Astrocyte (in vitro differentiated cells and primary cell): Measurements from ENCODE around the gene CDHR4. TPM values are rescaled to one million over a fixed set of nuclear protein-coding genes. Genes with fewer than 3 reads are reported as not detected.

Experiments used
- DNase-seq: peaks from one replicate; pipeline ENCODE4 v3.0.0-alpha.2; 2010; ENCODE audit warnings: low read depth
- FAIRE-seq: peaks from 2 replicates; lab custom pipeline; 2011; peaks lifted over from hg19 to GRCh38; lab: Jason Lieb, UNC
- H2AFZ ChIP-seq: 2 replicates; pipeline ENCODE4 v1.6.0; 2012; ENCODE audit warnings: low read depth, low read length, inconsistent platforms
- H3K27ac ChIP-seq: 2 replicates; pipeline ENCODE4 v1.5.1; 2011; ENCODE audit warnings: low read depth, low read length, inconsistent platforms
- H3K27me3 ChIP-seq: 2 replicates; pipeline ENCODE4 v1.6.0; 2011; ENCODE audit warnings: low read length, inconsistent platforms; ENCODE audit not compliant: insufficient read depth
- H3K36me3 ChIP-seq: 2 replicates; pipeline ENCODE4 v1.5.1; 2011; ENCODE audit warnings: low read length, inconsistent platforms; ENCODE audit not compliant: insufficient read depth
- H3K4me1 ChIP-seq: 2 replicates; pipeline ENCODE4 v1.5.1; 2011; ENCODE audit warnings: low read length, inconsistent platforms; ENCODE audit not compliant: insufficient read depth
- H3K4me2 ChIP-seq: 2 replicates; pipeline ENCODE4 v1.6.0; 2012; ENCODE audit warnings: low read length, inconsistent platforms
- H3K4me3 ChIP-seq: 2 replicates; pipeline ENCODE4 v1.5.1; 2011; ENCODE audit warnings: low read depth, mild to moderate bottlenecking, low read length, inconsistent platforms; ENCODE audit not compliant: insufficient read depth
- H3K79me2 ChIP-seq: 2 replicates; pipeline ENCODE4 v1.6.0; 2012; ENCODE audit warnings: mild to moderate bottlenecking, low read length, inconsistent platforms; ENCODE audit not compliant: insufficient read depth
- H3K9ac ChIP-seq: 2 replicates; pipeline ENCODE4 v1.6.0; 2012; ENCODE audit warnings: mild to moderate bottlenecking, low read length, inconsistent platforms
- H3K9me3 ChIP-seq: 2 replicates; pipeline ENCODE4 v1.5.1; 2012; ENCODE audit warnings: low read depth, mild to moderate bottlenecking, low read length, inconsistent platforms; ENCODE audit not compliant: insufficient read depth
- H4K20me1 ChIP-seq: 2 replicates; pipeline ENCODE4 v1.6.0; 2012; ENCODE audit warnings: low read length, inconsistent platforms; ENCODE audit not compliant: insufficient read depth
- H3K27ac Mint-ChIP-seq: one replicate; pipeline ENCODE4 v1.8.0; 2021; ENCODE audit warnings: mild to moderate bottlenecking, mixed read lengths; ENCODE audit not compliant: unreplicated experiment
- H3K27me3 Mint-ChIP-seq: one replicate; pipeline ENCODE4 v1.8.0; 2021; ENCODE audit warnings: low read depth, mixed read lengths; ENCODE audit not compliant: unreplicated experiment
- H3K36me3 Mint-ChIP-seq: one replicate; pipeline ENCODE4 v1.8.0; 2021; ENCODE audit warnings: low read depth, mixed read lengths; ENCODE audit not compliant: unreplicated experiment
- H3K4me1 Mint-ChIP-seq: one replicate; pipeline ENCODE4 v1.8.0; 2021; ENCODE audit warnings: low read depth, mixed read lengths; ENCODE audit not compliant: unreplicated experiment
- H3K4me3 Mint-ChIP-seq: one replicate; pipeline ENCODE4 v1.8.0; 2021; ENCODE audit warnings: mild to moderate bottlenecking, moderate library complexity, mixed read lengths; ENCODE audit not compliant: unreplicated experiment
- H3K9me3 Mint-ChIP-seq: one replicate; pipeline ENCODE4 v1.8.0; 2021; ENCODE audit warnings: mild to moderate bottlenecking, mixed read lengths; ENCODE audit not compliant: unreplicated experiment
- EZH2 ChIP-seq: IDR thresholded peaks from 2 replicates; pipeline ENCODE4 v1.6.1; 2012; ENCODE audit warnings: mild to moderate bottlenecking, low read length, inconsistent platforms; ENCODE audit not compliant: insufficient read depth
- total RNA-seq: library from RNA; stranded (reverse); gene quantifications from 2 replicates; pipeline ENCODE4 v1.2.1, GENCODE V29; 2021
- TF ChIP-seq, protein P1 (sequence below): IDR thresholded peaks from 2 replicates; pipeline ENCODE4 v1.5.1; 2011; ENCODE audit warnings: low read depth, mild to moderate bottlenecking, inconsistent platforms, low read length, moderate library complexity; ENCODE audit not compliant: insufficient read depth

CDHR4 gene
- total RNA-seq, 1 donor from 2014 or later: not detected

DNA sequence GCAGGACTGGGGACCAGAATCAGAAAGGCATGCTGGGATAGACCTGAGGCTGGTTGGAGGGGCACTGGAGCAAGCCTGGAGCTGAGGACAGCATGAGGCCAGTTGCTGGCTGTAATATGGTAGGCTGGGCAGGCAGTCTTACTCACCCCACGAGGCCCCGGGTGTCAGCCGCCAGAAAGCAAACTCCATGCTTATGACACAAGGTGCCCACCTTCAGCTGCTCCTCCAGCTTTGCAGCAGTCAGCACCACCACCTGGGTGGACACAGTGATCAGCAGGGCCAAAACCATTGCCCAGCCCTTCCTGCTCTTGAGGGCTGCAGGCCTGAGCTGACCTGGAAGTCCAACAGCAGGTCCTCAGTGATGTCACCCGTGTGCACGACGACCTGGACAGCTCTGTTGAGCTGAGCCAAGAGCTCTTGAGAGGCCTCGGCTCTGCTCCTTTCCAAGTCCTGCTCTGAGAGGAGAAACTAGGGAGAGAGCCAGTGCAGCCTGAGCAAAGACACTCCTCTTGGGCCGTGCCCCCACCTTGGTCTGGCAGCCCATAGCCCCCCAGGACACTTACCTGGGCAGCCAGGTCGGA, 13.3 kb upstream of the CDHR4 start:
- H3K4me3 ChIP-seq: peak overlapping the region; percentile 47
- peak overlapping the region; percentile 92 for H3K4me2 ChIP-seq
- H3K27ac ChIP-seq: no peak overlapping the region
- Mint-ChIP-seq H3K27ac (no peak overlapping the region), H3K36me3 (peaks cover 14% of the 10 kb centered on the region), H3K27me3 (peaks cover 11% of the 10 kb centered on the region), H3K9me3 (no peaks in the 10 kb centered on the region), H3K4me3 (no peak overlapping the region), H3K4me1 (no peaks in the 10 kb centered on the region)
- peak overlapping the region; percentile 75 for H3K9ac ChIP-seq
- H2AFZ ChIP-seq: peak overlapping the region; percentile 98
- no peaks in the 10 kb centered on the region for H3K36me3 ChIP-seq
- TF ChIP-seq, protein P1, sequence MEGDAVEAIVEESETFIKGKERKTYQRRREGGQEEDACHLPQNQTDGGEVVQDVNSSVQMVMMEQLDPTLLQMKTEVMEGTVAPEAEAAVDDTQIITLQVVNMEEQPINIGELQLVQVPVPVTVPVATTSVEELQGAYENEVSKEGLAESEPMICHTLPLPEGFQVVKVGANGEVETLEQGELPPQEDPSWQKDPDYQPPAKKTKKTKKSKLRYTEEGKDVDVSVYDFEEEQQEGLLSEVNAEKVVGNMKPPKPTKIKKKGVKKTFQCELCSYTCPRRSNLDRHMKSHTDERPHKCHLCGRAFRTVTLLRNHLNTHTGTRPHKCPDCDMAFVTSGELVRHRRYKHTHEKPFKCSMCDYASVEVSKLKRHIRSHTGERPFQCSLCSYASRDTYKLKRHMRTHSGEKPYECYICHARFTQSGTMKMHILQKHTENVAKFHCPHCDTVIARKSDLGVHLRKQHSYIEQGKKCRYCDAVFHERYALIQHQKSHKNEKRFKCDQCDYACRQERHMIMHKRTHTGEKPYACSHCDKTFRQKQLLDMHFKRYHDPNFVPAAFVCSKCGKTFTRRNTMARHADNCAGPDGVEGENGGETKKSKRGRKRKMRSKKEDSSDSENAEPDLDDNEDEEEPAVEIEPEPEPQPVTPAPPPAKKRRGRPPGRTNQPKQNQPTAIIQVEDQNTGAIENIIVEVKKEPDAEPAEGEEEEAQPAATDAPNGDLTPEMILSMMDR: no peak
- TF ChIP-seq EZH2: no peak
- no peaks in the 10 kb centered on the region for H3K9me3 ChIP-seq
- FAIRE-seq: no peak
- peaks cover 11% of the 10 kb centered on the region for H3K4me1 ChIP-seq
- H3K79me2 ChIP-seq: no peaks in the 10 kb centered on the region
- no peaks in the 10 kb centered on the region for H4K20me1 ChIP-seq
- no peak for DNase-seq
- no peaks in the 10 kb centered on the region for H3K27me3 ChIP-seq

DNA sequence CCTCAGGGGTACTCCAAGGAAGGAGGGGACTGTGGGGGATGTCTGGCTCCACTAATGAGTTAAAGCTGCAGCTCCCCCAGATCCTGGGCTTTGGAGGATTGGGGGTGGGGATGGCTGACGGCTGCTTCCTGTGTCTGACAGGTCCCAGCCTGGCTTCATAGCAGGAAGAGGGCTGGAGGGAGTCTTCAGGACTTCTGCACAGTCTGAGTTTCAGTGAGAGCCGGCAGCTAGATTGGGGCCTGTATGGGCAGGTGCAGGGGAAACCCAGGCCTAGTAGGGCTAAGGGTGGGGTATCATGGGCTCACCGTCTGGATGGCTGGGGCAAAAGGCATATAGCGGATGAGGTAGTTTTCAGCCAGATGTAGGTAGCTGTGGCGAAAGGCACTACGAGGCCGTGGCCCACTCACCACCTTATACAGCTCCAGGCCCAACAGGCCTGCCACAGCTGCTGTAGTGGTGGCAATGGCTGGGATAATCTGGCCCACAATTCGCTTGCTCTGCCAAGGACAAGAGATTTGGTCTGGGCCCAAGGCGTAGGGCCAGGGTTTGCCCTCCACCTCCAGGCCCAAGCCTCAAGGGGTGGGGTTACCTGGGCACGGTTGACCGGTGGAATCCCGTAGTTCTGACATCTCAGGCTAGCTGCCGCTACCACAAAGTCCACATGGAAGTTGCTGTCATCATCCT, 7.9 kb upstream of the CDHR4 start:
- Mint-ChIP-seq H3K4me1 (peaks cover 22% of the 10 kb centered on the region), H3K36me3 (peaks cover 13% of the 10 kb centered on the region), H3K27ac (no peak overlapping the region), H3K27me3 (peaks cover 13% of the 10 kb centered on the region), H3K4me3 (no peak overlapping the region), H3K9me3 (no peaks in the 10 kb centered on the region)
- no peaks in the 10 kb centered on the region for H3K9me3 ChIP-seq
- H3K36me3 ChIP-seq: no peaks in the 10 kb centered on the region
- H3K27me3 ChIP-seq: no peaks in the 10 kb centered on the region
- H3K4me3 ChIP-seq: no peak overlapping the region
- peaks cover 21% of the 10 kb centered on the region for H3K4me1 ChIP-seq
- FAIRE-seq: no peak
- no peak overlapping the region for H3K9ac ChIP-seq
- H4K20me1 ChIP-seq: peaks cover 3% of the 10 kb centered on the region
- TF ChIP-seq, protein P1: no peak
- TF ChIP-seq EZH2: no peak
- no peak overlapping the region for H3K27ac ChIP-seq
- no peaks in the 10 kb centered on the region for H3K79me2 ChIP-seq
- H2AFZ ChIP-seq: no peak overlapping the region
- no peak for DNase-seq
- H3K4me2 ChIP-seq: no peak overlapping the region

- Histone ChIP-seq H3K4me1 (peaks cover 21% of the 10 kb centered on the region), H3K79me2 (no peaks in the 10 kb centered on the region), H2AFZ (no peak overlapping the region), H3K9ac (no peak overlapping the region), H3K4me2 (no peak overlapping the region), H3K36me3 (no peaks in the 10 kb centered on the region), H3K27me3 (no peaks in the 10 kb centered on the region), H3K9me3 (no peaks in the 10 kb centered on the region), H3K27ac (no peak overlapping the region), H4K20me1 (peaks cover 3% of the 10 kb centered on the region), H3K4me3 (no peak overlapping the region)
- no peak for TF ChIP-seq EZH2
- TF ChIP-seq, protein P1: no peak
- H3K9me3 Mint-ChIP-seq: no peaks in the 10 kb centered on the region
- no peak overlapping the region for H3K27ac Mint-ChIP-seq
- no peak for FAIRE-seq
- peaks cover 10% of the 10 kb centered on the region for H3K36me3 Mint-ChIP-seq
- H3K4me1 Mint-ChIP-seq: peaks cover 22% of the 10 kb centered on the region
- no peak for DNase-seq
- H3K4me3 Mint-ChIP-seq: no peak overlapping the region
- peaks cover 19% of the 10 kb centered on the region for H3K27me3 Mint-ChIP-seq
These were observed 7.2 kb upstream of the CDHR4 start for GRCh38 chr3:49806850-49807249.
